ENCODE data around the gene SULT1C4. TPM values are rescaled to one million over a fixed set of nuclear protein-coding genes. Genes with fewer than 3 reads are reported as not detected.

The SULT1C4 gene
- polyA plus RNA-seq, 1 donor from 2014 or later = not detected

DNA sequence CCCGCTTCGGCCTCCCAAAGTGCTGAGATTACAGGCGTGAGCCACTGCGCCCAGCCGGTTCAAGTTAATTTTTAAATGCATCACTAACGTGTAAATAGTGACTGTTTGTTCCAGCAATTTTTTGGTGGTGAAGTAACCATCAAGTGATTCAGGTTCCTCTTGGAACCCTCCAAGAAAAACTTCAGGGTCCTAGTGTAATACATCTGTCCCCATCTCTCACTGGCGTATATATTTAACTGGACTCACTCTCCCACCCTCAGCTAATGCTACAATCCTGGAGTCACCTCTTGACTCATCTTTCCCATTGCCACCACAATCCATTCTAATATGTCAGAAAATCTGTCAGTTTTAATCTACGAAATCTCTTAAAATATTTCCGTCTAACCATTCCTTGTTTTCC is 10.3 kb downstream of the SULT1C4 start:
- no peaks in the 10 kb centered on the region for H3K36me3 ChIP-seq (ENCODE audit: insufficient read depth, low read length)
- no peak overlapping the region for H3K27ac ChIP-seq (ENCODE audit: low read length)
- no peaks in the 10 kb centered on the region for H3K79me2 ChIP-seq (replicated peaks; ENCODE audit: insufficient read depth, low read length)
- H2AFZ ChIP-seq (ENCODE audit: low read depth, low read length) = no peak overlapping the region
- no peak overlapping the region for H3K4me3 ChIP-seq (ENCODE audit: low read length)
- no peaks in the 10 kb centered on the region for H3F3A ChIP-seq (ENCODE audit: insufficient read depth, low read length, poor library complexity, severe bottlenecking)
- H3K9ac ChIP-seq (ENCODE audit: low read length) = no peak overlapping the region
- TF ChIP-seq RAD21 (conservative IDR thresholded peaks at IDR 0.05) (no peak), TAF1 (IDR thresholded peaks at IDR 0.05; ENCODE audit: low read depth) (no peak), POLR2AphosphoS5 (IDR thresholded peaks at IDR 0.05) (no peak), EP300 (conservative IDR thresholded peaks at IDR 0.05; ENCODE audit: poor library complexity, severe bottlenecking) (no peak), EZH2 (IDR thresholded peaks at IDR 0.05; ENCODE audit: borderline replicate concordance, insufficient read depth, low read length, poor library complexity, severe bottlenecking) (no peak), MXI1 (conservative IDR thresholded peaks at IDR 0.05; ENCODE audit: poor library complexity, severe bottlenecking) (no peak), SMC3 (conservative IDR thresholded peaks at IDR 0.05; ENCODE audit: poor library complexity) (no peak)
- TF ChIP-seq, protein P1, sequence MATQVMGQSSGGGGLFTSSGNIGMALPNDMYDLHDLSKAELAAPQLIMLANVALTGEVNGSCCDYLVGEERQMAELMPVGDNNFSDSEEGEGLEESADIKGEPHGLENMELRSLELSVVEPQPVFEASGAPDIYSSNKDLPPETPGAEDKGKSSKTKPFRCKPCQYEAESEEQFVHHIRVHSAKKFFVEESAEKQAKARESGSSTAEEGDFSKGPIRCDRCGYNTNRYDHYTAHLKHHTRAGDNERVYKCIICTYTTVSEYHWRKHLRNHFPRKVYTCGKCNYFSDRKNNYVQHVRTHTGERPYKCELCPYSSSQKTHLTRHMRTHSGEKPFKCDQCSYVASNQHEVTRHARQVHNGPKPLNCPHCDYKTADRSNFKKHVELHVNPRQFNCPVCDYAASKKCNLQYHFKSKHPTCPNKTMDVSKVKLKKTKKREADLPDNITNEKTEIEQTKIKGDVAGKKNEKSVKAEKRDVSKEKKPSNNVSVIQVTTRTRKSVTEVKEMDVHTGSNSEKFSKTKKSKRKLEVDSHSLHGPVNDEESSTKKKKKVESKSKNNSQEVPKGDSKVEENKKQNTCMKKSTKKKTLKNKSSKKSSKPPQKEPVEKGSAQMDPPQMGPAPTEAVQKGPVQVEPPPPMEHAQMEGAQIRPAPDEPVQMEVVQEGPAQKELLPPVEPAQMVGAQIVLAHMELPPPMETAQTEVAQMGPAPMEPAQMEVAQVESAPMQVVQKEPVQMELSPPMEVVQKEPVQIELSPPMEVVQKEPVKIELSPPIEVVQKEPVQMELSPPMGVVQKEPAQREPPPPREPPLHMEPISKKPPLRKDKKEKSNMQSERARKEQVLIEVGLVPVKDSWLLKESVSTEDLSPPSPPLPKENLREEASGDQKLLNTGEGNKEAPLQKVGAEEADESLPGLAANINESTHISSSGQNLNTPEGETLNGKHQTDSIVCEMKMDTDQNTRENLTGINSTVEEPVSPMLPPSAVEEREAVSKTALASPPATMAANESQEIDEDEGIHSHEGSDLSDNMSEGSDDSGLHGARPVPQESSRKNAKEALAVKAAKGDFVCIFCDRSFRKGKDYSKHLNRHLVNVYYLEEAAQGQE (IDR thresholded peaks at IDR 0.05; ENCODE audit: borderline replicate concordance) = no peak
- TF ChIP-seq, protein P2, sequence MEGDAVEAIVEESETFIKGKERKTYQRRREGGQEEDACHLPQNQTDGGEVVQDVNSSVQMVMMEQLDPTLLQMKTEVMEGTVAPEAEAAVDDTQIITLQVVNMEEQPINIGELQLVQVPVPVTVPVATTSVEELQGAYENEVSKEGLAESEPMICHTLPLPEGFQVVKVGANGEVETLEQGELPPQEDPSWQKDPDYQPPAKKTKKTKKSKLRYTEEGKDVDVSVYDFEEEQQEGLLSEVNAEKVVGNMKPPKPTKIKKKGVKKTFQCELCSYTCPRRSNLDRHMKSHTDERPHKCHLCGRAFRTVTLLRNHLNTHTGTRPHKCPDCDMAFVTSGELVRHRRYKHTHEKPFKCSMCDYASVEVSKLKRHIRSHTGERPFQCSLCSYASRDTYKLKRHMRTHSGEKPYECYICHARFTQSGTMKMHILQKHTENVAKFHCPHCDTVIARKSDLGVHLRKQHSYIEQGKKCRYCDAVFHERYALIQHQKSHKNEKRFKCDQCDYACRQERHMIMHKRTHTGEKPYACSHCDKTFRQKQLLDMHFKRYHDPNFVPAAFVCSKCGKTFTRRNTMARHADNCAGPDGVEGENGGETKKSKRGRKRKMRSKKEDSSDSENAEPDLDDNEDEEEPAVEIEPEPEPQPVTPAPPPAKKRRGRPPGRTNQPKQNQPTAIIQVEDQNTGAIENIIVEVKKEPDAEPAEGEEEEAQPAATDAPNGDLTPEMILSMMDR (IDR thresholded peaks at IDR 0.05; ENCODE audit: poor library complexity, severe bottlenecking) = no peak
- no peaks in the 10 kb centered on the region for H4K20me1 ChIP-seq (ENCODE audit: insufficient read depth)
- no peak overlapping the region for H3K4me2 ChIP-seq (ENCODE audit: low read length)
- no peaks in the 10 kb centered on the region for H3K9me3 ChIP-seq (ENCODE audit: low read length)
- no peaks in the 10 kb centered on the region for H3K27me3 ChIP-seq (ENCODE audit: insufficient read depth, low read depth, low read length)
- H3K9me2 ChIP-seq (ENCODE audit: insufficient read depth, low read length) = no peaks in the 10 kb centered on the region

DNA sequence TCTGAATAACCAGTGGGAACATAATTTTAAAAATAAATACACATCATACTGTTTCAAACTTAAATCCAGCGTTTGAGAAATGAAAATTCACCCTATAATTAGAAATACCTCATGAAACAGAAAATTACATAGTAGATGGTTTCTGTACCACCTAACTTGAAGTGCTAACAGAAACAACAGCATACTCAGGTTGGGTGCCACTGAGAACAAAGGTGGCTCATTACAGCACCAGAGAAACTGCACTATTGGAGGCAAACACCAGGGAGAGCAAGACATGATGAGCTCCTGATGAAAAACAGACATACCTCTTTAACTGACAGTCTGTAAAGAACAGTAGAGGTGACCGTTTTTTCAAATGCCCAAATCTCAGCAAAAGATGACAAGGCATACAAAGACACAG is 12.6 kb downstream of the SULT1C4 start:
- Histone ChIP-seq H3K27me3 (ENCODE audit: insufficient read depth, low read depth, low read length) (no peaks in the 10 kb centered on the region), H4K20me1 (ENCODE audit: insufficient read depth) (no peaks in the 10 kb centered on the region), H3K36me3 (ENCODE audit: insufficient read depth, low read length) (no peaks in the 10 kb centered on the region), H3K27ac (ENCODE audit: low read length) (no peak overlapping the region), H3K9me3 (ENCODE audit: low read length) (no peaks in the 10 kb centered on the region), H3K9ac (ENCODE audit: low read length) (no peak overlapping the region), H3K4me2 (ENCODE audit: low read length) (no peak overlapping the region), H3K9me2 (ENCODE audit: insufficient read depth, low read length) (no peaks in the 10 kb centered on the region), H2AFZ (ENCODE audit: low read depth, low read length) (no peak overlapping the region), H3K4me3 (ENCODE audit: low read length) (no peak overlapping the region), H3F3A (ENCODE audit: insufficient read depth, low read length, poor library complexity, severe bottlenecking) (no peaks in the 10 kb centered on the region), H3K79me2 (replicated peaks; ENCODE audit: insufficient read depth, low read length) (no peaks in the 10 kb centered on the region)
- no peak for TF ChIP-seq EP300 (conservative IDR thresholded peaks at IDR 0.05; ENCODE audit: poor library complexity, severe bottlenecking)
- TF ChIP-seq POLR2AphosphoS5 (IDR thresholded peaks at IDR 0.05) = no peak
- no peak for TF ChIP-seq EZH2 (IDR thresholded peaks at IDR 0.05; ENCODE audit: borderline replicate concordance, insufficient read depth, low read length, poor library complexity, severe bottlenecking)
- TF ChIP-seq SMC3 (conservative IDR thresholded peaks at IDR 0.05; ENCODE audit: poor library complexity) = no peak
- TF ChIP-seq, protein P2 (IDR thresholded peaks at IDR 0.05; ENCODE audit: poor library complexity, severe bottlenecking) = no peak
- no peak for TF ChIP-seq MXI1 (conservative IDR thresholded peaks at IDR 0.05; ENCODE audit: poor library complexity, severe bottlenecking)
- no peak for TF ChIP-seq RAD21 (conservative IDR thresholded peaks at IDR 0.05)
- TF ChIP-seq, protein P1 (IDR thresholded peaks at IDR 0.05; ENCODE audit: borderline replicate concordance) = no peak
- TF ChIP-seq TAF1 (IDR thresholded peaks at IDR 0.05; ENCODE audit: low read depth) = no peak

All from neural cell (in vitro differentiated cells).